Breast epithelium (tissue), 3 donors: ENCODE results near the gene AOAH.

Experiments
- POLR2AphosphoS5 ChIP-seq, 3 donors: sonication (generic); formaldehyde crosslinking; IDR thresholded peaks; one replicate each; pipeline ENCODE4 v1.6.1; 2017; ENCODE audit warnings: antibody characterized with exemption in 3 of 3
- TF ChIP-seq, protein P1 (sequence below), 3 donors: fragments of 450-650 bp; IDR thresholded peaks; one replicate each; pipeline ENCODE4 v1.5.1; 2016 to 2017; ENCODE audit warnings: antibody characterized with exemption in 3 of 3, mild to moderate bottlenecking in 3 of 3, moderate library complexity in 3 of 3

DNA sequence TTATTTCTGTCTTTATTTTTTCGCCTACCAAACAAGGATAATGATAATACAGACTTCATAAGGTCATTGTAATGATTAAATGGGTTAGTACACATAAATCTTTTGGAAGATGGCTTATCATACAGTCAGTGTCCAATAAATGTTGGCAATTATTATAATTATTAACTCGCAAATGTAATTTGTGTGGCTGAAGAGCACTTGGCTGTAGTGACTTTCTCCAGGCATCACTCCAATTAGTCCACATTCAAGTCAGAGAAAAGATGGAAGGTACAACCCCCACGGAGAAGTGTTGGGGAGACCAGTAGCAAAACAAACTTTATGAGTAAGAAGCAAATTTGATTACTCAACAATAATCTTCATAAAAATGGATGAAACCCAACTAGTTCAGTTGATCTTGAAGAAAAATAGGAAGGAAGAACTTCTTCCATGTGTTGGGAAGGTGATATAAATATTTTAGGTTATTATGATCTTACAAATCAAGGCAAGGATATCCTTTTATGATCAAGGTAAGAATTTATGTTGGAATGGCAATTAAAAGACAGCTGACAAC, 5.1 kb downstream of the AOAH start:
- no peak for TF ChIP-seq POLR2AphosphoS5 (IDR thresholded peaks at IDR 0.05)
- TF ChIP-seq, protein P1, sequence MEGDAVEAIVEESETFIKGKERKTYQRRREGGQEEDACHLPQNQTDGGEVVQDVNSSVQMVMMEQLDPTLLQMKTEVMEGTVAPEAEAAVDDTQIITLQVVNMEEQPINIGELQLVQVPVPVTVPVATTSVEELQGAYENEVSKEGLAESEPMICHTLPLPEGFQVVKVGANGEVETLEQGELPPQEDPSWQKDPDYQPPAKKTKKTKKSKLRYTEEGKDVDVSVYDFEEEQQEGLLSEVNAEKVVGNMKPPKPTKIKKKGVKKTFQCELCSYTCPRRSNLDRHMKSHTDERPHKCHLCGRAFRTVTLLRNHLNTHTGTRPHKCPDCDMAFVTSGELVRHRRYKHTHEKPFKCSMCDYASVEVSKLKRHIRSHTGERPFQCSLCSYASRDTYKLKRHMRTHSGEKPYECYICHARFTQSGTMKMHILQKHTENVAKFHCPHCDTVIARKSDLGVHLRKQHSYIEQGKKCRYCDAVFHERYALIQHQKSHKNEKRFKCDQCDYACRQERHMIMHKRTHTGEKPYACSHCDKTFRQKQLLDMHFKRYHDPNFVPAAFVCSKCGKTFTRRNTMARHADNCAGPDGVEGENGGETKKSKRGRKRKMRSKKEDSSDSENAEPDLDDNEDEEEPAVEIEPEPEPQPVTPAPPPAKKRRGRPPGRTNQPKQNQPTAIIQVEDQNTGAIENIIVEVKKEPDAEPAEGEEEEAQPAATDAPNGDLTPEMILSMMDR (IDR thresholded peaks at IDR 0.05), result no peak
